ENCODE data around the gene GASK1A.

DNA sequence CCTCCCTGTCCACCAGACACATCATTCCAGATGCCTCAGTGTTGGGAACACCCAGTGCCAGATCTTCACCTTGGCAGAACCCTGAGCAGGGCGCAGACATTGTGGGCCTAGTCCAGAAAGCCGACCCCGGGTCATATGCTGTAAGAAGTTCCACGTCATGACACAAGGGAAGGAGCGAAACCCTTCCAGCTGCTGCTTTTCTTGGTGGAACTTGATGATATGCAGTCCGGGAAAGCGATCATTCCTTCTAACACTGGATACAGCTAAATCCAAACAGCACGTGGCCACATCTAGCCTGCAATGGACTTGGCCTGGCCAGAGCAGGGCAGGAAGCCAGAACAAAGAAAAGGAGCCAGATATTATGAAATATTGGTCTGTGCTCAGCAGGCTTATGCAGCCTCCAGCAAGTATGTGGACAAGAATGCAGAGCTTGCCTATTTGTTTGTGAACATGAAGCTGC, 22.0 kb downstream of the GASK1A start:
- TF ChIP-seq CTCF (IDR thresholded peaks at IDR 0.05; ENCODE audit: low read depth, low read length) (no peak), EZH2phosphoT487 (IDR thresholded peaks at IDR 0.05; ENCODE audit: low read depth) (no peak)

Measured in OCI-LY3 (cell line).